DND-41 (cell line): Measurements from ENCODE around the gene SPTLC3.

ENCODE experiments used
- ATAC-seq: fragments of 200-7000 bp; cut with Tn5 transposase; 3 replicates; pipeline ENCODE4 v1.9.1; 2021; ENCODE audit warnings: low read depth; ENCODE audit not compliant: insufficient read depth
- DNase-seq: peaks from one replicate; pipeline ENCODE4 v3.0.0-alpha.2; 2020
- H2AFZ ChIP-seq: 2 replicates; pipeline ENCODE4 v1.6.0; 2012; ENCODE audit warnings: low read depth, low read length
- H3K27ac ChIP-seq: 2 replicates; pipeline ENCODE4 v1.5.1; 2012; ENCODE audit warnings: low read length, inconsistent platforms
- H3K27me3 ChIP-seq: fragments of 200-600 bp; sonication (generic); 2 replicates; pipeline ENCODE4 v1.6.0; 2012; ENCODE audit warnings: low read length, mild to moderate bottlenecking, inconsistent platforms; ENCODE audit not compliant: insufficient read depth, poor library complexity
- H3K36me3 ChIP-seq: 2 replicates; pipeline ENCODE4 v1.5.1; 2012; ENCODE audit warnings: low read length, inconsistent platforms; ENCODE audit not compliant: insufficient read depth
- H3K4me1 ChIP-seq: 2 replicates; pipeline ENCODE4 v1.5.1; 2012; ENCODE audit warnings: mild to moderate bottlenecking, low read length; ENCODE audit not compliant: insufficient read depth
- H3K4me2 ChIP-seq: 2 replicates; pipeline ENCODE4 v1.6.0; 2012; ENCODE audit warnings: mild to moderate bottlenecking, moderate library complexity, low read length, inconsistent platforms; ENCODE audit not compliant: insufficient read depth
- H3K4me3 ChIP-seq, 2 experiments: fragments of 200-600 bp in 1 of 2; shearing (Covaris generic) in 1 of 2; 2 replicates each; pipeline ENCODE4 v1.5.1; 2012 to 2016; ENCODE audit warnings: inconsistent platforms in 2 of 2, low read length in 2 of 2, mild to moderate bottlenecking in 2 of 2, low read depth in 1 of 2, moderate library complexity in 1 of 2
- H3K79me2 ChIP-seq: 2 replicates; pipeline ENCODE4 v1.6.0; 2012; ENCODE audit warnings: low read length, inconsistent platforms; ENCODE audit not compliant: insufficient read depth
- H3K9ac ChIP-seq: 2 replicates; pipeline ENCODE4 v1.6.0; 2012; ENCODE audit warnings: low read depth, mild to moderate bottlenecking, inconsistent platforms, low read length, moderate library complexity
- H3K9me3 ChIP-seq: 2 replicates; pipeline ENCODE4 v1.5.1; 2012; ENCODE audit warnings: low read length, moderate library complexity, mild to moderate bottlenecking, inconsistent platforms; ENCODE audit not compliant: insufficient read depth, severe bottlenecking
- H4K20me1 ChIP-seq: 2 replicates; pipeline ENCODE4 v1.6.0; 2012; ENCODE audit warnings: low read length; ENCODE audit not compliant: insufficient read depth
- EZH2 ChIP-seq: IDR thresholded peaks from 3 replicates; pipeline ENCODE4 v1.6.1; 2012; ENCODE audit warnings: borderline replicate concordance, low read depth, mild to moderate bottlenecking, moderate library complexity, low read length, inconsistent platforms; ENCODE audit not compliant: severe bottlenecking
- TF ChIP-seq, protein P1 (sequence below): IDR thresholded peaks from 2 replicates; pipeline ENCODE4 v1.5.1; 2012; ENCODE audit warnings: borderline replicate concordance, low read length, moderate library complexity, mild to moderate bottlenecking; ENCODE audit not compliant: poor library complexity, severe bottlenecking; ENCODE audit errors: extremely low read depth

Gene SPTLC3

GRCh38 chr20:13121840-13122515, 113.2 kb downstream of the SPTLC3 start:
- H3K9me3 ChIP-seq = no peaks in the 10 kb centered on the region
- no peak overlapping the region for H2AFZ ChIP-seq
- DNase-seq (no peak), ATAC-seq (no peak)
- no peaks in the 10 kb centered on the region for H3K79me2 ChIP-seq
- no peak overlapping the region; the same call in 1 of the 2 replicates for H3K27ac ChIP-seq
- H3K36me3 ChIP-seq = no peaks in the 10 kb centered on the region
- H3K9ac ChIP-seq = no peak overlapping the region
- H3K4me1 ChIP-seq = peaks cover 28% of the 10 kb centered on the region
- H3K27me3 ChIP-seq = no peaks in the 10 kb centered on the region
- H4K20me1 ChIP-seq = no peaks in the 10 kb centered on the region
- H3K4me3 ChIP-seq = no peak overlapping the region
- H3K4me2 ChIP-seq = no peak overlapping the region
- TF ChIP-seq, protein P1, sequence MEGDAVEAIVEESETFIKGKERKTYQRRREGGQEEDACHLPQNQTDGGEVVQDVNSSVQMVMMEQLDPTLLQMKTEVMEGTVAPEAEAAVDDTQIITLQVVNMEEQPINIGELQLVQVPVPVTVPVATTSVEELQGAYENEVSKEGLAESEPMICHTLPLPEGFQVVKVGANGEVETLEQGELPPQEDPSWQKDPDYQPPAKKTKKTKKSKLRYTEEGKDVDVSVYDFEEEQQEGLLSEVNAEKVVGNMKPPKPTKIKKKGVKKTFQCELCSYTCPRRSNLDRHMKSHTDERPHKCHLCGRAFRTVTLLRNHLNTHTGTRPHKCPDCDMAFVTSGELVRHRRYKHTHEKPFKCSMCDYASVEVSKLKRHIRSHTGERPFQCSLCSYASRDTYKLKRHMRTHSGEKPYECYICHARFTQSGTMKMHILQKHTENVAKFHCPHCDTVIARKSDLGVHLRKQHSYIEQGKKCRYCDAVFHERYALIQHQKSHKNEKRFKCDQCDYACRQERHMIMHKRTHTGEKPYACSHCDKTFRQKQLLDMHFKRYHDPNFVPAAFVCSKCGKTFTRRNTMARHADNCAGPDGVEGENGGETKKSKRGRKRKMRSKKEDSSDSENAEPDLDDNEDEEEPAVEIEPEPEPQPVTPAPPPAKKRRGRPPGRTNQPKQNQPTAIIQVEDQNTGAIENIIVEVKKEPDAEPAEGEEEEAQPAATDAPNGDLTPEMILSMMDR = no peak
- TF ChIP-seq EZH2 = no peak

- no peak overlapping the region for H3K27ac ChIP-seq
- H3K4me3 ChIP-seq = no peak overlapping the region
- ATAC-seq = no peak
- no peaks in the 10 kb centered on the region for H3K36me3 ChIP-seq
- peaks cover 5% of the 10 kb centered on the region for H3K4me1 ChIP-seq
- H3K79me2 ChIP-seq = no peaks in the 10 kb centered on the region
- TF ChIP-seq EZH2 = no peak
- TF ChIP-seq, protein P1 = no peak
- H3K9ac ChIP-seq = no peak overlapping the region
- no peak for DNase-seq
- H3K9me3 ChIP-seq = no peaks in the 10 kb centered on the region
- no peak overlapping the region for H2AFZ ChIP-seq
- no peaks in the 10 kb centered on the region for H4K20me1 ChIP-seq
- no peak overlapping the region for H3K4me2 ChIP-seq
- H3K27me3 ChIP-seq = no peaks in the 10 kb centered on the region
Measured at GRCh38 chr20:13125486-13125885, 116.7 kb downstream of the SPTLC3 start.

GRCh38 chr20:13128173-13128572, 119.4 kb downstream of the SPTLC3 start:
- Histone ChIP-seq H3K4me2 (no peak overlapping the region), H3K9ac (no peak overlapping the region), H3K4me1 (no peaks in the 10 kb centered on the region), H2AFZ (no peak overlapping the region), H3K4me3 (no peak overlapping the region), H3K9me3 (no peaks in the 10 kb centered on the region), H3K27ac (no peak overlapping the region), H4K20me1 (no peaks in the 10 kb centered on the region), H3K27me3 (no peaks in the 10 kb centered on the region), H3K36me3 (no peaks in the 10 kb centered on the region), H3K79me2 (no peaks in the 10 kb centered on the region)
- no peak for ATAC-seq
- no peak for DNase-seq
- TF ChIP-seq, protein P1 = no peak
- no peak for TF ChIP-seq EZH2
